ENCODE measurements around the gene FGD2. TPM values are rescaled to one million over a fixed set of nuclear protein-coding genes. Genes with fewer than 3 reads are reported as not detected.

Gene FGD2
- total and polyA plus RNA-seq, 2 donors (not counting 1 experiment from before 2014, with no cell fraction given), result 352 to 682 TPM

- Histone ChIP-seq H3K4me2 (replicated peaks; ENCODE audit: low read depth, low read length, poor library complexity, severe bottlenecking) (peak overlapping the region; percentile 92), H3K9ac (ENCODE audit: low read length) (peak overlapping the region; percentile 97), H3K79me2 (ENCODE audit: control insufficient read depth, insufficient read depth, low read length) (peaks cover 69% of the 10 kb centered on the region), H3K9me3 (ENCODE audit: control extremely low read depth in 1 of 3, control insufficient read depth in 2 of 3, insufficient read depth in 1 of 3, low read length in 2 of 3) (peaks cover 0 to 6% (median 0%) of the 10 kb centered on the region in 3 donors), H4K20me1 (ENCODE audit: control insufficient read depth, insufficient read depth, low read length, poor library complexity, severe bottlenecking) (peaks cover 64% of the 10 kb centered on the region), H3K4me1 (ENCODE audit: control insufficient read depth in 2 of 2, insufficient read depth in 2 of 2, low read length in 2 of 2) (peaks cover 50 to 85% of the 10 kb centered on the region in 2 donors), H3K4me3 (ENCODE audit: control extremely low read depth in 1 of 5, extremely low read depth in 1 of 5, insufficient read depth in 1 of 5, low read depth in 2 of 5, low read length in 4 of 5) (peak overlapping the region; percentile 82 to 97 (median 89)), H3K27ac (ENCODE audit: low read length in 2 of 2) (peak overlapping the region; percentile 80 to 92), H3K36me3 (replicated peaks in 1 of 2; ENCODE audit: control extremely low read depth in 1 of 2, control insufficient read depth in 1 of 2, extremely low read depth in 1 of 2, insufficient read depth in 2 of 2, low read length in 1 of 2) (peaks cover 0 to 39% of the 10 kb centered on the region in 2 experiments), H3K27me3 (replicated peaks in 1 of 4; ENCODE audit: control extremely low read depth in 1 of 4, control insufficient read depth in 3 of 4, insufficient read depth in 4 of 4, low read length in 3 of 4) (no peaks in the 10 kb centered on the region), H2AFZ (ENCODE audit: insufficient read depth, low read depth, low read length, poor library complexity, severe bottlenecking) (no peak overlapping the region)
- ATAC-seq (ENCODE audit: low read depth), result no peak
- no peak for DNase-seq
- no peak for TF ChIP-seq EZH2 (IDR thresholded peaks at IDR 0.05; ENCODE audit: borderline replicate concordance, insufficient read depth, low read depth, low read length, poor library complexity, severe bottlenecking)
- no peak for TF ChIP-seq CTCF (IDR thresholded peaks at IDR 0.05)
- intact Hi-C loops (cut with micrococcal nuclease), result loop anchor here (1.0 to 10.0 kb wide), 6 partner anchors 11 to 412 kb away; partner anchors contain the start of genes PPIL1 and SRSF3
- peak overlapping the region; percentile 96 for H3K4me3 Mint-ChIP-seq
- WGBS (ENCODE audit: insufficient coverage), result 44% methylated on average over 3 of the region's 5 CpGs
- H3K27me3 Mint-ChIP-seq, result no peaks in the 10 kb centered on the region
- ChIA-PET CTCF (interaction anchor here (1.0 to 5.1 kb wide), 20 partner anchors 11 to 253 kb away, joined by 3 to 113 read pairs (median 7); partner anchors contain the start of genes C6orf89, MTCH1 and PIM1), POLR2A (interaction anchor here (1.1 to 4.0 kb wide), 8 partner anchors 11 to 166 kb away, joined by 3 to 40 read pairs (median 10); partner anchors contain the start of gene MTCH1)
- peak overlapping the region; percentile 95 for H3K27ac Mint-ChIP-seq
- no peaks in the 10 kb centered on the region for H3K9me3 Mint-ChIP-seq (ENCODE audit: insufficient read depth)
- peaks cover 78% of the 10 kb centered on the region for H3K4me1 Mint-ChIP-seq
Measured at GRCh38 chr6:37006793-37007339, 1.4 kb downstream of the FGD2 start.
